Fibroblast of upper back skin (primary cell): Measurements from ENCODE around the gene DPYSL5.

Experiments
- DNase-seq: peaks from one replicate; pipeline ENCODE4 v3.0.0-alpha.2; 2013

The DPYSL5 gene

GRCh38 chr2:26934335-26934724 lies 86.4 kb downstream of the DPYSL5 start:
- no peak for DNase-seq

- DNase-seq = no peak
Observed at GRCh38 chr2:26934985-26935384, 87.1 kb downstream of the DPYSL5 start.

- DNase-seq = no peak
Observed at GRCh38 chr2:26936855-26937254, 88.9 kb downstream of the DPYSL5 start.

- DNase-seq = no peak
Observed at GRCh38 chr2:26938399-26939118, 90.6 kb downstream of the DPYSL5 start.

- DNase-seq = no peak
Observed at GRCh38 chr2:26940001-26940400, 92.1 kb downstream of the DPYSL5 start.

GRCh38 chr2:26941486-26941885 lies 93.6 kb downstream of the DPYSL5 start:
- no peak for DNase-seq

- DNase-seq = peak; percentile 41
Observed at GRCh38 chr2:26942543-26943295, 94.8 kb downstream of the DPYSL5 start.

GRCh38 chr2:26945991-26946750 lies 98.2 kb downstream of the DPYSL5 start:
- DNase-seq = no peak

GRCh38 chr2:26946841-26947784 lies 99.2 kb downstream of the DPYSL5 start:
- DNase-seq = peak; percentile 38

- no peak for DNase-seq
Observed at GRCh38 chr2:26948800-26949199, 100.9 kb downstream of the DPYSL5 start.

- no peak for DNase-seq
Observed at GRCh38 chr2:26950246-26950645, 102.3 kb downstream of the DPYSL5 start.

- no peak for DNase-seq
Observed at GRCh38 chr2:26951236-26951635, 103.3 kb downstream of the DPYSL5 start.

- DNase-seq = no peak
Observed at GRCh38 chr2:26952374-26952773, 104.4 kb downstream of the DPYSL5 start.

GRCh38 chr2:26954135-26954534 lies 106.2 kb downstream of the DPYSL5 start:
- DNase-seq = no peak

GRCh38 chr2:26957041-26957440 lies 109.1 kb downstream of the DPYSL5 start:
- no peak for DNase-seq

GRCh38 chr2:26957534-26957933 lies 109.6 kb downstream of the DPYSL5 start:
- DNase-seq = no peak

GRCh38 chr2:26959331-26959730 lies 111.4 kb downstream of the DPYSL5 start:
- no peak for DNase-seq

- no peak for DNase-seq
Observed at GRCh38 chr2:26964446-26965130, 116.7 kb downstream of the DPYSL5 start.

- DNase-seq = no peak
Observed at GRCh38 chr2:26968001-26968400, 120.1 kb downstream of the DPYSL5 start.

- DNase-seq = no peak
Observed at GRCh38 chr2:26969077-26969844, 121.3 kb downstream of the DPYSL5 start.
